NK-92 (cell line): ENCODE results near the gene MIER2.

Experiments
- DNase-seq: peaks from one replicate; lab custom pipeline; 2025; ENCODE audit not compliant: unreplicated experiment; lab: John Stamatoyannopoulos, UW

MIER2 gene

GRCh38 chr19:334296-335071, 10.1 kb downstream of the MIER2 start:
- DNase-seq: no peak

DNA sequence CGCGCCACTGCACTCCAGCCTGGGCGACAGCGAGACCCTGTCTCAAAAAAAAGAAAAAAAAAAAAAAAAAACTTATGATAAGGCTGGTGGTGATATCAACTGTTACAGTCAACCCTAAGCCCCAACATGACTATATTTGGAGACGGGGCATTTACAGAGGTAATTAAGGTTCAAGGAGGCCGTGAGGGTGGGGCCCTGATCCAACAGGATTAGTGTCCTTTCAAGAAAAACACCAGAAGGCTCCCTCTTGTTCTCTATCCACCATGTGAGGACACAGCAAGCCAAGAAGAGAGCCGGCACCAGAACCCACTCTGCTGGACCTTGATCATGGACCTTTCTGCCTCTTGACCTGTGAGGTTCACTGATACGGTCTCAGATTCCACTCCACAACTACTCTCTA, 14.1 kb downstream of the MIER2 start:
- DNase-seq: no peak

- DNase-seq: no peak
Observed at GRCh38 chr19:329876-330275, 14.7 kb downstream of the MIER2 start.

DNA sequence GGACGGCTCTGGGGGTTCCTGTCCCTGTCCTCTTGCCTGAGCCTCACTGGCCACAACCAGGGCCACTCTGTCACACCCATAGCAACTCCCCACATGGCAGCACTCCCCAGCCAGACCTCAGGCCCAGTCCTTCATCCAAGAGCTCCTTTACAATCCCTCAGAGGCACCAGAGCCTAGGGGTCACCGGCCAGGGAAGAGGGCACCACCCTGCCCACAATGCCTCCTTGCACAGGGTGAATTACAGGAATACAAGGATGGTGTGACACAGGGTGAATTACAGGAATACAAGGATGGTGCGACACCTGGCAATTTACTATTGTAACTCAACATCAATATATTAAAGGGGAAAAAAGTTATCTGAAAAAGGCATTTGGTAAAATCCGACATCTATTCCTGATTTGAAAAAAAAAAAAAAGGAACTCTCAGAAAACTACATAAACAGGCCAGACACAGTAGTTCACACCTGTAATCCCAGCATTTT, 16.5 kb downstream of the MIER2 start:
- DNase-seq: no peak

- no peak for DNase-seq
Observed at GRCh38 chr19:327291-328024, 17.1 kb downstream of the MIER2 start.

DNA sequence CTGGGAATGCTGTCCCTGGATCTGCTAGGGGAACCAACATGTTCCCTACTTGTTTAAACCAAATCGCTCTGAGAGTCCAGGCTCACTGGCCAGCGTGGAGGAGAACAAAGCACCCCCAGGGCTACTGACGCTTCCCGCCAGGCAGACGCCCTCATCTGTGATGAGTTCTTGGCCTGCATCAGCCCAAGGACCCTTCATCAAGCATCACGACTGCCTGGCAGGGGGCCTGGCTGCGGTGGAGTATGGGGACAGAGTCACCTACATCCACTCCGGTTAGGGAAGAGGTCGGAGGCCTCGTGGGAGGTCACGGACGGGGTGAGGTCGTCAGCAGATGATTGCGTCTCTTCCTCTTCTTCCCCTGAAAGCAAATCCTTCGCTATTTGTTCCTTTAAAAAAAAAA, 17.7 kb downstream of the MIER2 start:
- no peak for DNase-seq

GRCh38 chr19:325937-326565, 18.5 kb downstream of the MIER2 start:
- DNase-seq: no peak

DNA sequence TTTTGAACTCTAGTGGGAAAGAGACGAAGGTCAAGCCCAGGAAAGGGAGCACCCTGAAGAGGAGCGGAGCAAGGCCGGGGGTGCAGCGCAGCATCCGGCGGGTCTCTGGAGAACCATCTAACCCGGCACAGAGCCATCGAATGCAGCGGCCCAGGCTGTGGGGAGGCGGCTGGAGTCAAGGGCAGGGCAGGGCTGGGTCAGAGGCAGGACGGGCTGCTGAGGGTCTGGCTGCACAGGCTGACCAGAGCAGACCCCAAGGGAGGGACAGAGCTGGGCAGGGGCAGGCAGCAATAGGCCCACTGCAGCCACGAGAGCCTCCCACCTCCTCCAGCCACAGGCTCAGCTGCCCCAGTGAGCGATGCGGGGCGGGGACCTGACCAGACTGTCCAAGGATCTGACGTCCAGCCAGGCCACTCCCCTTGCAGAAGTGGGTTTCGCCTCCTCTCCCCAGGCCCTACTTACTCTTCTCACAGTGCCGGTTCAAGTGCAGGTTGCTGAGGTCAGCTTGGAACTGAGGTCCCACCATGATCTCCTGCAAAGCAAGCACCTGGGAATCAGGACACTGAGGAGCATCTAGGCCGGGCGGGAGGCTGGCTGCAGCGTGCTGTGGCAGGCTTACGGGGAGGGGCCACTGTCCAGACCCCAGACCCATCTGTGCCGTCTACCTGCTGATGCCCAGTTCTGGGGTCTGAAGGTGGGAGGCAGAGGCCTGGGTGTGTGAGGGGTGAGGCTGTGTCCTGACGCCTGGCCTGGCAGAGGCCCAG, 19.2 kb downstream of the MIER2 start:
- no peak for DNase-seq

- no peak for DNase-seq
Observed at GRCh38 chr19:324716-325115, 19.9 kb downstream of the MIER2 start.

GRCh38 chr19:322616-323015, 22.0 kb downstream of the MIER2 start:
- DNase-seq: no peak

DNA sequence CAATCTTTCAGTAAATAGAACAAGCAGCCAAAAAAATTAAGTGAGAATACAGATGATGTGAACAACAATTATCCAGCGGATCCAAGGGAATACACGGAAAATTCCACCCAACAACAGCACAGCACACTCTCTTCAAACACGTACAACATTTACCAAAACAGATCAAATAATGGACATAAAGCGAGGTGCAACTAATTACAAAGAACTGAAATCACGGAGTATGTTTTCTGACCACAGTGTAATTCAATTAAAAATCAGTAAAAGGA, 26.2 kb downstream of the MIER2 start:
- DNase-seq: no peak

GRCh38 chr19:317710-318508, 26.7 kb downstream of the MIER2 start:
- DNase-seq: no peak

DNA sequence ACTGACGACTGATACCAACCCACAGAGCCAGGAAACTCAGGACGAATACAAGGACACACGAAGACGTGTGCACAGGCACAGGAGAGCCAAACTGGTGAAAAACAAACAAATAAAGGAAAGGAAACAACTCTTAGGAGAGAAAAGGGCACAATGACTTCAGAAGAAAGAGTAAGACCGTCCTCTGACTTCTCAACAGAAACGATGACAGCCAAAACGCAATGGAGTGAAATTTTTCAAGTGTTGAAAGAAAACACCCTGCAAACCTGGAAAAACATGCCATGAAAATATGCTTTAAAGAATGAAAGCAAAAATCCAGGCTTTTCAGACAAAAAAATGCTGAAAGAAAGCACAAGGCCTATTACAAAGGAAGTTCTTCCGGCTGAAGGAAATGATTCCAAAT, 28.8 kb downstream of the MIER2 start:
- no peak for DNase-seq

DNA sequence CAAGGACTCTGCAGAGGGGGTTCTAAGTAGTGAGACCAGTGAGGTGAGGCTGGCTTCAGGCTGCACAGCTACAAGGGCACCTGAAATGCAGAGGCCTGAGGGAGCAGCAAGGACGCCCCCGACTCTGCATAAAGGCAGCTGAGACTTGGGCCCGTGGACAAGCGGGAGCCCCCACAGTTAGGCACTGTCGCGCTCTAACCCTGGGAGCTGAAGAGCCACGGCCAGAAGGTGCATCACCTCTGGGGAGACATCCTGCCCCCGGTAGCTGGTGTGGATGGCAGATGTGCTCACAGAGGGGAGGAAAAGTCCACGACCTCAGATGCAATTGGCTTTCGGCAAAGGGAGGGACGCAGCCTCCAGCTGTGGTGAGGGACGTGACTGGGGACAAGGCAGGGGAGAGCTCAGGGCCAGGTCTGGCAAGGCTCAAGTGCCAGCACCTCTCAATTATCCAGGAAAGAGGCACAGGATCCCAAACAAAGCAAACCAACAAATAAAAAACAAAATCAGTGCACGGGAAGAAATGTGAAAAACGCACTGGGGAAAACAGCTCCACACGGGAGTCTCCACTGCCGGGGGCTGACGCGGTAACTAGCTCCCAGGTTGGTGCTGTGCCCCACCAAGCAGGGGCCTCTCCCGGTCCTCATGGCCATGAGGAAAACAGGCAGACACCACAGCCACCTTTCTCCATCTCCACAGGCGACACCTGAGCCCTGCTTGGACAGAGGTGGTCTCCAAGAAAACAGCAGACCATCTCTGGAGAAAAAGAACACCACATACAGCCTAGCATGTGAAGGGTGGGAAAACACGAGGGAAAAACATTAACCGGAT, 30.4 kb downstream of the MIER2 start:
- DNase-seq: no peak

- DNase-seq: no peak
Observed at GRCh38 chr19:313169-313987, 31.2 kb downstream of the MIER2 start.

DNA sequence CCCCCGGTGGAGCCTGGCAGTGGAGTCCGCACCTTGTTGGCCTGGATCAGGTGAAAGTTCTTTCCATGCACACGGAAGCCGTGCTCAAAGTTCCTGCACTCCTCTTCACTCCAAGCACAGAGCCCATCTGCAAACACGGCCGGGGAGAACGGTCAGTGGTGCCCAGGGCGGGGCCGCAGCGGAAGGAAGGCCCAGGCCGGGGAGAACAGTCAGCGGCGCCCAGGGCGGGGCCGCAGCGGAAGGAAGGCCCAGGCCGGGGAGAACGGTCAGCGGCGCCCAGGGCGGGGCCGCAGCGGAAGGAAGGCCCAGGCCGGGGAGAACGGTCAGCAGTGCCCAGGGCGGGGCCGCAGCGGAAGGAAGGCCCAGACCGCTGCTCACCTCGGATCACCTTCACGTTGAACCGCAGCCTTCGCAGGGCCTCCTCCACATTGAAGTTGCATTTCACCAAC, 32.8 kb downstream of the MIER2 start:
- DNase-seq: no peak

DNA sequence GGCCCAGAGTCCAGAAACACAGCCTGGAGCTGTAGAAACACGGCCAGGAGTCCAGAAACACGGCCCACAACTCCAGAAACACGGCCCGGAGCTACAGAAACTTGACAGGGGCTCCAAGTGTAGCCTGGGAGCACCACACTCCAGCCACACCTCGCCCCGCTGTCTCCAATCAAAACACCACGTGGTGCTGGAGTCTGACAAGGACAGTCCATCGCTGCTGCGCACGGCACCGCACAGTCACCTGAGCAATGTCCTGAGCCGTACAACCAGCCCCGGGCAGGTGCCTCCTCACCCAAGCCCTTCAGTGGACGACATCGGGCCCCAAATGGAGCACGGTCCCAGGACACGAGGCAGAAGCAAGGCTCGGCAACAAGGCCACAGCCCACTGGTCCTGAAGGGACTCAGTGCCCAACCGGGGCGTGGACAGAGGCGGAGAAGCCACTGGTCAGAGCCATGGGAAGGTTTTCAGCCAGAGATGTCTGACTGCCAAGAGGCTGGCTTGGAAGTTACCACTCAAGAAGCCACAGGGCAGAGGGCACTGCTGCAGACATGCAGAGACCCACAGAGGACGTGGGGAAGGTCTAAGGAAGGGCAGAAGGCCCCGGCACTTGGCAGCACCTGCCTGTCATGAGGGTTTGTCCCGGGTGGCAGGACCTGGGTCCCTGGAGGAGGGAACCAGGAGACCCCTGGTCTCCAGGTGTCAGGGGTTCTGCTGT, 33.7 kb downstream of the MIER2 start:
- no peak for DNase-seq

- no peak for DNase-seq
Observed at GRCh38 chr19:310141-310651, 34.4 kb downstream of the MIER2 start.
